HepG2 (cell line): ENCODE results near the gene TEX14. TPM values are rescaled to one million over a fixed set of nuclear protein-coding genes. Genes with fewer than 3 reads are reported as not detected.

Experiments used
- ATAC-seq: fragments of 200-7000 bp; cut with Tn5 transposase; 3 replicates; pipeline ENCODE4 v1.9.1; 2020; ENCODE audit warnings: mild to moderate bottlenecking, moderate library complexity
- BruUV-seq: library from RNA; stranded (reverse); fragments of 400-500 nt; replicated peaks from 2 replicates; lab custom pipeline; 2021; lab: Mats Ljungman, UMichigan
- CTCF ChIA-PET: fragments of 300-600 bp; formaldehyde crosslinking; extraction: SDS; loops from one replicate; lab custom pipeline; 2021; ENCODE audit warnings: low total read pairs, inconsistent platforms, low intra/inter-chr PET ratio; lab: Yijun Ruan, JAX
- POLR2A ChIA-PET: fragments of 350-600 bp; sonication (Branson Sonifier 250); formaldehyde crosslinking; loops from one replicate; lab custom pipeline; 2020; ENCODE audit warnings: antibody characterized with exemption, inconsistent platforms; lab: Yijun Ruan, JAX
- DNase-seq: peaks from one replicate; pipeline ENCODE4 v3.0.0-alpha.2; 2015; ENCODE audit warnings: low spot score
- FAIRE-seq: peaks from 3 replicates; lab custom pipeline; 2011; peaks lifted over from hg19 to GRCh38; lab: Jason Lieb, UNC
- H2AFZ ChIP-seq: one replicate; pipeline ENCODE4 v1.6.1; 2011; ENCODE audit warnings: low read length, inconsistent platforms
- H3K27ac ChIP-seq: fragments of 300-600 bp; 3 replicates; pipeline ENCODE4 v1.8.0; 2011; ENCODE audit warnings: mixed run types, mild to moderate bottlenecking, mixed read lengths, low read length, inconsistent platforms; ENCODE audit not compliant: insufficient read depth; ENCODE audit errors: extremely low read length
- H3K27me3 ChIP-seq, 2 experiments: fragments of 200-600 bp in 1 of 2; 2 replicates in 1 of 2; 3 replicates in 1 of 2; pipeline versions ENCODE4 v1.6.0 to v1.8.0; 2011; ENCODE audit warnings: low read length in 2 of 2, mild to moderate bottlenecking in 2 of 2, moderate library complexity in 2 of 2, inconsistent platforms in 1 of 2; ENCODE audit not compliant: insufficient read depth in 2 of 2, control insufficient read depth in 1 of 2
- H3K36me3 ChIP-seq, 2 experiments: fragments of 200-600 bp in 1 of 2; replicated peaks in 1 of 2; 2 replicates in 1 of 2; 3 replicates in 1 of 2; pipeline versions ENCODE4 v1.5.1 to v1.8.0; 2011; ENCODE audit warnings: low read length in 2 of 2, inconsistent platforms in 1 of 2; ENCODE audit not compliant: insufficient read depth in 2 of 2, control insufficient read depth in 1 of 2
- H3K4me1 ChIP-seq: 2 replicates; pipeline ENCODE4 v1.5.1; 2012; ENCODE audit warnings: low read length, inconsistent platforms; ENCODE audit not compliant: insufficient read depth
- H3K4me2 ChIP-seq: 2 replicates; pipeline ENCODE4 v1.6.0; 2011; ENCODE audit warnings: low read depth, low read length, inconsistent platforms
- H3K4me3 ChIP-seq, 3 experiments: fragments of 200-600 bp in 1 of 3; sonication (generic), shearing (Covaris generic) in 1 of 3; replicated peaks in 1 of 3; 2 replicates each; pipeline ENCODE4 v1.5.1; 2011 to 2016; ENCODE audit warnings: low read length in 3 of 3, inconsistent platforms in 2 of 3, low read depth in 2 of 3, mild to moderate bottlenecking in 2 of 3, control low read depth in 1 of 3, mixed read lengths in 1 of 3; ENCODE audit not compliant: insufficient read depth in 1 of 3
- H3K79me2 ChIP-seq: one replicate; pipeline ENCODE4 v1.6.1; 2011; ENCODE audit warnings: low read length, inconsistent platforms; ENCODE audit not compliant: insufficient read depth
- H3K9ac ChIP-seq: 2 replicates; pipeline ENCODE4 v1.6.0; 2011; ENCODE audit warnings: mild to moderate bottlenecking, low read depth, low read length, inconsistent platforms; ENCODE audit not compliant: insufficient read depth
- H3K9me3 ChIP-seq: 2 replicates; pipeline ENCODE4 v1.5.1; 2012; ENCODE audit warnings: mild to moderate bottlenecking, low read length
- H4K20me1 ChIP-seq: 2 replicates; pipeline ENCODE4 v1.6.0; 2011; ENCODE audit warnings: inconsistent platforms, mild to moderate bottlenecking, low read length, moderate library complexity; ENCODE audit not compliant: insufficient read depth
- ELF1 ChIP-seq: sonication (generic); formaldehyde crosslinking; IDR thresholded peaks from 2 replicates; pipeline ENCODE4 v1.4.0; 2020; ENCODE audit warnings: missing genetic modification reagents
- FOSL2 ChIP-seq: sonication (generic); formaldehyde crosslinking; IDR thresholded peaks from 2 replicates; pipeline ENCODE4 v1.4.0; 2020; ENCODE audit warnings: missing genetic modification reagents
- HOXA5 ChIP-seq: sonication (generic); formaldehyde crosslinking; IDR thresholded peaks from 2 replicates; pipeline ENCODE4 v1.4.0; 2020; ENCODE audit warnings: missing genetic modification reagents
- POLR2AphosphoS2 ChIP-seq: IDR thresholded peaks from 2 replicates; pipeline ENCODE4 v1.6.1; 2011; ENCODE audit warnings: low read depth, low read length, improper control_type of control experiment
- RCOR2 ChIP-seq: IDR thresholded peaks from 2 replicates; pipeline ENCODE4 v1.6.1; 2016; ENCODE audit warnings: missing biosample characterization, missing genetic modification reagents
- RFX5 ChIP-seq: IDR thresholded peaks from 2 replicates; pipeline ENCODE4 v1.6.1; 2011; ENCODE audit warnings: low read depth, low read length, improper control_type of control experiment
- SALL2 ChIP-seq: sonication (generic); formaldehyde crosslinking; IDR thresholded peaks from 2 replicates; pipeline ENCODE4 v1.8.1; 2023; ENCODE audit warnings: mild to moderate bottlenecking, missing genetic modification reagents, inconsistent platforms
- SMARCC2 ChIP-seq: fragments of 450-650 bp; IDR thresholded peaks from 2 replicates; pipeline ENCODE4 v1.6.1; 2017; ENCODE audit warnings: antibody characterized with exemption, mild to moderate bottlenecking
- ZNF124 ChIP-seq: sonication (generic); formaldehyde crosslinking; IDR thresholded peaks from 2 replicates; pipeline ENCODE4 v1.4.0; 2020; ENCODE audit warnings: missing genetic modification reagents
- ZNF329 ChIP-seq: sonication (generic); formaldehyde crosslinking; IDR thresholded peaks from 2 replicates; pipeline ENCODE4 v1.9.0; 2021; ENCODE audit warnings: low read depth, mild to moderate bottlenecking, missing genetic modification reagents
- ZNF431 ChIP-seq: sonication (generic); formaldehyde crosslinking; IDR thresholded peaks from 2 replicates; pipeline ENCODE4 v1.9.0; 2022; ENCODE audit warnings: missing genetic modification reagents, low read depth, mild to moderate bottlenecking, borderline replicate concordance
- ZNF598 ChIP-seq: sonication (generic); formaldehyde crosslinking; IDR thresholded peaks from 2 replicates; pipeline ENCODE4 v1.5.1; 2020; ENCODE audit warnings: mild to moderate bottlenecking, missing genetic modification reagents, borderline replicate concordance
- ZNF775 ChIP-seq: sonication (generic); formaldehyde crosslinking; IDR thresholded peaks from 2 replicates; pipeline ENCODE4 v1.4.0; 2020; ENCODE audit warnings: missing genetic modification reagents, mild to moderate bottlenecking, moderate library complexity, borderline replicate concordance
- WGBS: methylation state at CpG from one replicate; pipeline ENCODE4 v1.1.6; 2017; ENCODE audit warnings: low lambda C conversion rate; 5-methylcytosine and 5-hydroxymethylcytosine counted together
- in situ Hi-C: cut with HindIII; loops from 2 replicates; pipeline ENCODE4 v1.10.0; 2017; ENCODE audit warnings: low pct_unique_long_range_greater_than_20kb; ENCODE audit not compliant: extremely low pct_ligation_motif_present
- intact Hi-C: fragments of 100-400 bp; cut with micrococcal nuclease; formaldehyde crosslinking; loops from one replicate; pipeline ENCODE4 v1.10.0; 2022; ENCODE audit not compliant: unreplicated experiment
- polyA plus RNA-seq, 8 experiments: library from polyadenylated mRNA; depleted of rRNA in 3 of 8; stranded (reverse) in 7 of 8; unstranded in 1 of 8; fragments of >200 nt; fragmentation: Illumina TruSeq in 4 of 8; extraction: Trizol in 4 of 8; gene quantifications; 2 replicates each; pipeline versions ENCODE4 v1.2.1 to v1.2.3, GENCODE V29; 2011 to 2016; ENCODE audit warnings: low read depth in 4 of 8, missing spikeins in 1 of 8, mixed read lengths in 1 of 8; ENCODE audit not compliant: insufficient read depth in 1 of 8
- total RNA-seq, 5 experiments: library from RNA; depleted of rRNA; stranded (reverse); fragments of >200 nt; fragmentation: Illumina TruSeq; extraction: Trizol; gene quantifications; 2 replicates each; pipeline ENCODE4 v1.2.3, GENCODE V29; 2016; ENCODE audit warnings: low read depth in 1 of 5

TEX14 gene
- total and polyA plus RNA-seq, 2 of the 13 experiments (the other 11 are each of a cell fraction or from before 2014, with no cell fraction given): 0.04 to 0.07 TPM

DNA sequence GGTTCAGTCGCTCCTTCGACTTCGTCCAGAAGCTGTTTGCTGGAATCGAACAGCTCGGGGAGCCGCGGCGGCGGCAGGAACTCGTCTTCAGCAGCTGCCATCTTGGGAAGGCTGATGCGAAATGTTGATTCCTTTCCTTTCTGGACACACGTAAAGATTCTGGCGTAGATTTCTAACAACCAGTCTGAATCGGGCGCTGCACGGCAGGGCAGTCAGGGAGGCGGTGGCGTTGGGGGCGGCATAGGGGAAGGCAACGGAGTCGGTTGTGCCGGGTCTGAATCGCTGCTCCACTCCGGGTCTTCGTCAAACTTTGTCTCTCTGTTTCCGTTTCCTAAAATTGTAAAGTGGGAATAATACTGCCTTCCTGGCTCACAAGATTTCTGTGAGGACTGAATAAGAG, 30.3 kb downstream of the TEX14 start:
- ATAC-seq: no peak
- no peaks in the 10 kb centered on the region; the same call in 1 of the 2 replicates for H3K9me3 ChIP-seq
- in situ Hi-C loops: no loop called here
- no peaks in the 10 kb centered on the region for H3K79me2 ChIP-seq
- BruUV-seq: no TSS peak
- peaks cover 14% of the 10 kb centered on the region for H3K4me1 ChIP-seq
- H3K27ac ChIP-seq: no peak overlapping the region
- no peak overlapping the region for H3K9ac ChIP-seq
- ChIA-PET CTCF (no interaction called here), POLR2A (interaction anchor here (1.5 to 5.6 kb wide), 2 partner anchors 30 kb away, joined by 13 to 154 read pairs; no protein-coding TSS in a partner anchor)
- no peak overlapping the region for H3K4me2 ChIP-seq
- no peaks in the 10 kb centered on the region for H4K20me1 ChIP-seq
- no peak for DNase-seq
- no peak overlapping the region for H2AFZ ChIP-seq
- intact Hi-C loops: no loop called here
- no peak for FAIRE-seq
- H3K4me3 ChIP-seq: no peak overlapping the region
- TF ChIP-seq RCOR2 (no peak), POLR2AphosphoS2 (no peak), SMARCC2 (no peak)
- 87% methylated on average over 26 of the region's 26 CpGs for WGBS
- H3K36me3 ChIP-seq: no peaks in the 10 kb centered on the region
- no peaks in the 10 kb centered on the region; a peak in 1 of 5 replicates for H3K27me3 ChIP-seq

DNA sequence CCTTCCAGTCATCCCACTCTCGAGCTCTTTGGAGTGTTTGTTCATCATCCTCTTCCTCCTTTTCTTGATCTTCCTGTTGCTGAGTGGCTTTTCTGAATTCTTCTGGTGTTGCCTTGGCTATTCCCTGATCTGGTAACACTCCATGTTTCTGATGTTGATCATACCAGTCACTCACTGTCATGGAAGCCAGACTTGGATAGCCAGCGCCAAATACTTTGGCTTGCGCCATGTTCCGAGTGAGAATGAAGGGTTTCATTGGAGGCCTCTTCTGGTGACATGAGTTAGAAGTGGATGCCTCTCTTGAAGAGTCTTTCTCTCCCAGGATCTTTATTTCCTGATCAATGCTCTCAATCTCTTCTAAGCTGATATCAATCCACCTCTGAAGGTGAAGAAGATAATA, 31.2 kb downstream of the TEX14 start:
- no peak for DNase-seq
- H4K20me1 ChIP-seq: no peaks in the 10 kb centered on the region
- no peaks in the 10 kb centered on the region for H3K79me2 ChIP-seq
- POLR2A ChIA-PET: interaction anchor here (5.6 kb wide), 1 partner anchor 29 kb away, joined by 154 read pairs; no protein-coding TSS in a partner anchor
- no peak overlapping the region for H3K4me3 ChIP-seq
- no peaks in the 10 kb centered on the region for H3K27me3 ChIP-seq
- no peak overlapping the region for H3K4me2 ChIP-seq
- in situ Hi-C loops: no loop called here
- WGBS: 70% methylated on average over 4 of the region's 4 CpGs
- H3K9ac ChIP-seq: no peak overlapping the region
- TF ChIP-seq ZNF598 (CRISPR knock-in tag) (no peak), ZNF329 (CRISPR knock-in tag) (no peak), ZNF124 (CRISPR knock-in tag) (no peak), ZNF775 (CRISPR knock-in tag) (no peak), FOSL2 (CRISPR knock-in tag) (no peak), HOXA5 (no peak), RFX5 (no peak), SALL2 (CRISPR knock-in tag) (no peak), ZNF431 (CRISPR knock-in tag) (no peak), ELF1 (CRISPR knock-in tag) (no peak)
- H3K36me3 ChIP-seq: no peaks in the 10 kb centered on the region
- H3K9me3 ChIP-seq: no peaks in the 10 kb centered on the region; the same call in 1 of the 2 replicates
- no peak overlapping the region for H2AFZ ChIP-seq
- H3K27ac ChIP-seq: no peak overlapping the region
- FAIRE-seq: no peak
- no TSS peak for BruUV-seq
- CTCF ChIA-PET: no interaction called here
- peaks cover 14% of the 10 kb centered on the region for H3K4me1 ChIP-seq
- no peak for ATAC-seq
- intact Hi-C loops: no loop called here
